ENCODE measurements around the gene NPHP3. TPM values are rescaled to one million over a fixed set of nuclear protein-coding genes. Genes with fewer than 3 reads are reported as not detected.

Gene NPHP3
- total and polyA plus RNA-seq, 8 donors: 20.6 to 110 (median 87.7) TPM

Other genes starting within 250 kb of the NPHP3 start
- gene ACKR4, start 125.1 kb downstream of the NPHP3 start, total RNA-seq: 1 to 10 TPM; 4.8 to 6.9 TPM
- 1 to 10 TPM; 1.3 to 3.0 (median 2.1) TPM for gene ACKR4, start 125.1 kb downstream of the NPHP3 start, polyA plus RNA-seq (ENCODE audit: insufficient read length in 6 of 6)
- 10 to 100 TPM; 12.6 to 12.9 TPM for gene ACAD11, start 62.6 kb downstream of the NPHP3 start, total RNA-seq
- gene ACAD11, start 62.6 kb downstream of the NPHP3 start, polyA plus RNA-seq (ENCODE audit: insufficient read length in 6 of 6): 10 to 100 TPM; 25.8 to 43.7 (median 33.7) TPM
- gene UBA5, start 62.1 kb downstream of the NPHP3 start, total RNA-seq: 10 to 100 TPM; 34.1 to 41.5 TPM
- 10 to 100 TPM; 66.1 to 89.3 (median 80.1) TPM for gene UBA5, start 62.1 kb downstream of the NPHP3 start, polyA plus RNA-seq (ENCODE audit: insufficient read length in 6 of 6)

Data from left lung (tissue), 8 donors.